Caco-2 (cell line): ENCODE measurements around the gene TJP3. TPM values are rescaled to one million over a fixed set of nuclear protein-coding genes. Genes with fewer than 3 reads are reported as not detected.

Source experiments
- BruUV-seq: library from RNA; stranded (reverse); fragments of 400-500 nt; replicated peaks from 2 replicates; lab custom pipeline; 2021; lab: Mats Ljungman, UMichigan
- CTCF ChIA-PET: fragments of 300-600 bp; sonication (Branson Sonifier 250); formaldehyde crosslinking; loops from one replicate; lab custom pipeline; 2022; ENCODE audit warnings: antibody characterized with exemption; lab: Charles Lee
- POLR2A ChIA-PET: fragments of 300-600 bp; sonication (Branson Sonifier 250); formaldehyde crosslinking; loops from one replicate; lab custom pipeline; 2022; ENCODE audit warnings: antibody characterized with exemption; lab: Charles Lee
- DNase-seq, 2 experiments: peaks; one replicate each; pipeline versions ENCODE4 v3.0.0 to v3.0.0-alpha.2; 2020 to 2022
- H3K27me3 ChIP-seq: replicated peaks from 2 replicates; pipeline ENCODE4 v1.6.0; 2011; ENCODE audit warnings: low read length; ENCODE audit not compliant: control insufficient read depth, insufficient read depth
- H3K36me3 ChIP-seq: 2 replicates; pipeline ENCODE4 v1.5.1; 2011; ENCODE audit warnings: low read length; ENCODE audit not compliant: control insufficient read depth, insufficient read depth
- H3K4me1 ChIP-seq: fragments of 250-450 bp; sonication (Bioruptor Pico); 2 replicates; pipeline ENCODE4 v1.5.1; 2020; ENCODE audit warnings: mild to moderate bottlenecking
- H3K4me3 ChIP-seq: 2 replicates; pipeline ENCODE4 v1.5.1; 2011; ENCODE audit warnings: low read depth, mild to moderate bottlenecking, control low read depth, low read length
- H3K9me3 ChIP-seq: fragments of 250-450 bp; sonication (Bioruptor Pico); 2 replicates; pipeline ENCODE4 v1.5.1; 2020; ENCODE audit warnings: mild to moderate bottlenecking, moderate library complexity
- H3K27ac Mint-ChIP-seq: one replicate; pipeline ENCODE4 v1.8.0; 2022; ENCODE audit warnings: mixed read lengths; ENCODE audit not compliant: unreplicated experiment
- H3K27me3 Mint-ChIP-seq: one replicate; pipeline ENCODE4 v1.8.0; 2022; ENCODE audit warnings: mixed read lengths; ENCODE audit not compliant: insufficient read depth, unreplicated experiment
- H3K36me3 Mint-ChIP-seq: one replicate; pipeline ENCODE4 v1.8.0; 2022; ENCODE audit warnings: mild to moderate bottlenecking, mixed read lengths; ENCODE audit not compliant: insufficient read depth, unreplicated experiment
- H3K4me1 Mint-ChIP-seq: one replicate; pipeline ENCODE4 v1.8.0; 2022; ENCODE audit warnings: low read depth, mixed read lengths; ENCODE audit not compliant: unreplicated experiment
- H3K4me3 Mint-ChIP-seq: one replicate; pipeline ENCODE4 v1.8.0; 2022; ENCODE audit warnings: mild to moderate bottlenecking, moderate library complexity, mixed read lengths; ENCODE audit not compliant: unreplicated experiment
- H3K9me3 Mint-ChIP-seq: one replicate; pipeline ENCODE4 v1.8.0; 2022; ENCODE audit warnings: mixed read lengths; ENCODE audit not compliant: unreplicated experiment
- intact Hi-C: fragments of 100-400 bp; cut with micrococcal nuclease; formaldehyde crosslinking; loops from one replicate; pipeline ENCODE4 v1.10.0; 2022; ENCODE audit not compliant: unreplicated experiment
- total RNA-seq: library from RNA; stranded (reverse); gene quantifications from 2 replicates; pipeline ENCODE4 v1.2.3, GENCODE V29; 2022
- TF ChIP-seq, protein P1 (sequence below), 2 experiments: fragments of 200-600 bp in 1 of 2; IDR thresholded peaks; 1 replicate in 1 of 2; 2 replicates in 1 of 2; pipeline versions ENCODE4 v1.5.1 to v1.8.0; 2011 to 2022; ENCODE audit warnings: antibody characterized with exemption in 1 of 2, control low read depth in 1 of 2, inconsistent platforms in 1 of 2, low read depth in 1 of 2, low read length in 1 of 2, mild to moderate bottlenecking in 1 of 2, moderate library complexity in 1 of 2; ENCODE audit not compliant: insufficient read depth in 1 of 2, severe bottlenecking in 1 of 2, unreplicated experiment in 1 of 2

Gene TJP3
- total RNA-seq, 1 experiment from 2014 or later = 83.6 TPM

DNA sequence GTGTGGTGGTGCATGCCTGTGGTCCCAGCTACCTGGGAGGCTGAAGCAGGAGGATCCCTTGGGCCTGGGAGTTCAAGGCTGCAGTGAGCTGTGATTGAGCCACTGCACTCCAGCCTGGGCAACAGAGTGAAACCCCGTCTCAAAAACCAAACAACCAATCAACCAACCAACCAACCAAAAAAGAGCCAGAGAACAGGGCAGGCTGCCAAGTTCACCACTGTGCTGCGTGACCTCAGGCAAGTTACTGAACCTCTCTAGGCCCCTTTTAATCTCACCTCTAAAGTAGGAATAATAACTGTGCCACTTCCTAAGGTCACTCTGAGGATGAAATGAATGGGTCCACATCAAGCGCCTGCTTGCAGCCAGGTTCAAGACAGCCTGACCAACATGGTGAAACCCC, 16.9 kb downstream of the TJP3 start:
- no peak overlapping the region for H3K4me3 ChIP-seq
- H3K27me3 Mint-ChIP-seq = no peaks in the 10 kb centered on the region
- no peaks in the 10 kb centered on the region for H3K27me3 ChIP-seq
- peaks cover 23% of the 10 kb centered on the region for H3K36me3 Mint-ChIP-seq
- DNase-seq = no peak
- no peaks in the 10 kb centered on the region for H3K9me3 Mint-ChIP-seq
- H3K4me1 Mint-ChIP-seq = no peaks in the 10 kb centered on the region
- peaks cover 12% of the 10 kb centered on the region for H3K4me1 ChIP-seq
- BruUV-seq = no TSS peak
- no peaks in the 10 kb centered on the region for H3K36me3 ChIP-seq
- TF ChIP-seq, protein P1, sequence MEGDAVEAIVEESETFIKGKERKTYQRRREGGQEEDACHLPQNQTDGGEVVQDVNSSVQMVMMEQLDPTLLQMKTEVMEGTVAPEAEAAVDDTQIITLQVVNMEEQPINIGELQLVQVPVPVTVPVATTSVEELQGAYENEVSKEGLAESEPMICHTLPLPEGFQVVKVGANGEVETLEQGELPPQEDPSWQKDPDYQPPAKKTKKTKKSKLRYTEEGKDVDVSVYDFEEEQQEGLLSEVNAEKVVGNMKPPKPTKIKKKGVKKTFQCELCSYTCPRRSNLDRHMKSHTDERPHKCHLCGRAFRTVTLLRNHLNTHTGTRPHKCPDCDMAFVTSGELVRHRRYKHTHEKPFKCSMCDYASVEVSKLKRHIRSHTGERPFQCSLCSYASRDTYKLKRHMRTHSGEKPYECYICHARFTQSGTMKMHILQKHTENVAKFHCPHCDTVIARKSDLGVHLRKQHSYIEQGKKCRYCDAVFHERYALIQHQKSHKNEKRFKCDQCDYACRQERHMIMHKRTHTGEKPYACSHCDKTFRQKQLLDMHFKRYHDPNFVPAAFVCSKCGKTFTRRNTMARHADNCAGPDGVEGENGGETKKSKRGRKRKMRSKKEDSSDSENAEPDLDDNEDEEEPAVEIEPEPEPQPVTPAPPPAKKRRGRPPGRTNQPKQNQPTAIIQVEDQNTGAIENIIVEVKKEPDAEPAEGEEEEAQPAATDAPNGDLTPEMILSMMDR (IDR thresholded peaks at IDR 0.05; ENCODE audit: insufficient read depth in 1 of 2, low read depth in 1 of 2, low read length in 1 of 2, severe bottlenecking in 1 of 2, unreplicated experiment in 1 of 2) = no peak
- no peaks in the 10 kb centered on the region for H3K9me3 ChIP-seq
- ChIA-PET POLR2A (no interaction called here), CTCF (no interaction called here)
- no peak overlapping the region for H3K4me3 Mint-ChIP-seq
- no peak overlapping the region for H3K27ac Mint-ChIP-seq
- intact Hi-C loops = no loop called here

- TF ChIP-seq, protein P1 (IDR thresholded peaks at IDR 0.05; ENCODE audit: insufficient read depth in 1 of 2, low read depth in 1 of 2, low read length in 1 of 2, severe bottlenecking in 1 of 2, unreplicated experiment in 1 of 2) = no peak
- no peak for DNase-seq
- ChIA-PET CTCF (no interaction called here), POLR2A (no interaction called here)
- no peaks in the 10 kb centered on the region for H3K9me3 Mint-ChIP-seq
- Histone ChIP-seq H3K9me3 (no peaks in the 10 kb centered on the region), H3K27me3 (no peaks in the 10 kb centered on the region), H3K36me3 (no peaks in the 10 kb centered on the region), H3K4me1 (peaks cover 10% of the 10 kb centered on the region), H3K4me3 (no peak overlapping the region)
- intact Hi-C loops = no loop called here
- no peaks in the 10 kb centered on the region for H3K4me1 Mint-ChIP-seq
- H3K27ac Mint-ChIP-seq = no peak overlapping the region
- H3K4me3 Mint-ChIP-seq = no peak overlapping the region
- peaks cover 21% of the 10 kb centered on the region for H3K36me3 Mint-ChIP-seq
- H3K27me3 Mint-ChIP-seq = no peaks in the 10 kb centered on the region
- no TSS peak for BruUV-seq
Observed at GRCh38 chr19:3725640-3726310, 17.6 kb downstream of the TJP3 start.

DNA sequence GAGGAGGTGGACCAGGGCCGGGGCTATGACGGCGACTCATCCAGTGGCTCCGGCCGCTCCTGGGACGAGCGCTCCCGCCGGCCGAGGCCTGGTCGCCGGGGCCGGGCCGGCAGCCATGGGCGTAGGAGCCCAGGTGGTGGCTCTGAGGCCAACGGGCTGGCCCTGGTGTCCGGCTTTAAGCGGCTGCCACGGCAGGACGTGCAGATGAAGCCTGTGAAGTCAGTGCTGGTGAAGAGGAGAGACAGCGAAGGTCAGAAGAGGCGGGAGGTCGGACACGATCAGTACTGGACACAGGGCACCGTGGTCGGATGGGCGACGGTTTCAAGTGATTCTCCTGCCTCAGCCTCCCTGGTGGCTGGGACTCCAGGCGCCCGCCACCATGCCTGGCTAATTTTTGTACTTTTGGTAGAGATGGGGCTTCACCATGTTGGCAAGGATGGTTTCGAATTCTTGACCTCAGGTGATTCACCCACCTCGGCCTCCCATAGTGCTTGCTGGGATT, 22.3 kb downstream of the TJP3 start:
- H3K4me1 ChIP-seq = no peaks in the 10 kb centered on the region
- H3K36me3 Mint-ChIP-seq = peaks cover 40% of the 10 kb centered on the region
- no peak overlapping the region for H3K27ac Mint-ChIP-seq
- intact Hi-C loops = no loop called here
- ChIA-PET CTCF (no interaction called here), POLR2A (no interaction called here)
- H3K9me3 ChIP-seq = no peaks in the 10 kb centered on the region
- TF ChIP-seq, protein P1 (IDR thresholded peaks at IDR 0.05; ENCODE audit: insufficient read depth in 1 of 2, low read depth in 1 of 2, low read length in 1 of 2, severe bottlenecking in 1 of 2, unreplicated experiment in 1 of 2) = no peak
- no peaks in the 10 kb centered on the region for H3K27me3 ChIP-seq
- no peaks in the 10 kb centered on the region for H3K27me3 Mint-ChIP-seq
- H3K36me3 ChIP-seq = peaks cover 4% of the 10 kb centered on the region; the same call in 1 of the 2 replicates
- no peaks in the 10 kb centered on the region for H3K9me3 Mint-ChIP-seq
- BruUV-seq = no TSS peak
- H3K4me3 ChIP-seq = no peak overlapping the region
- H3K4me3 Mint-ChIP-seq = no peak overlapping the region
- no peaks in the 10 kb centered on the region for H3K4me1 Mint-ChIP-seq
- no peak for DNase-seq
